GM19035 (cell line): ENCODE results near the gene PKD1.

Source experiments
- ATAC-seq: cut with Tn5 transposase; IDR thresholded peaks from one replicate; pipeline ENCODE4 v1.9.1; 2021; ENCODE audit not compliant: unreplicated experiment

Gene PKD1

GRCh38 chr16:2078691-2079090 is 57.0 kb downstream of the PKD1 start:
- no peak for ATAC-seq

- no peak for ATAC-seq
Observed at GRCh38 chr16:2078096-2078495, 57.6 kb downstream of the PKD1 start.

- ATAC-seq = no peak
Observed at GRCh38 chr16:2077696-2078095, 58.0 kb downstream of the PKD1 start.

- ATAC-seq = no peak
Observed at GRCh38 chr16:2077016-2077415, 58.7 kb downstream of the PKD1 start.

GRCh38 chr16:2076072-2076865 is 59.4 kb downstream of the PKD1 start:
- ATAC-seq = no peak

- no peak for ATAC-seq
Observed at GRCh38 chr16:2075631-2076030, 60.1 kb downstream of the PKD1 start.

GRCh38 chr16:2074071-2074470 is 61.6 kb downstream of the PKD1 start:
- ATAC-seq = no peak

- no peak for ATAC-seq
Observed at GRCh38 chr16:2072926-2073325, 62.8 kb downstream of the PKD1 start.

GRCh38 chr16:2071454-2072202 is 64.1 kb downstream of the PKD1 start:
- no peak for ATAC-seq

GRCh38 chr16:2070576-2071453 is 64.9 kb downstream of the PKD1 start:
- no peak for ATAC-seq

- no peak for ATAC-seq
Observed at GRCh38 chr16:2066139-2066538, 69.6 kb downstream of the PKD1 start.

- ATAC-seq = no peak
Observed at GRCh38 chr16:2064368-2064945, 71.2 kb downstream of the PKD1 start.

GRCh38 chr16:2063861-2064260 is 71.8 kb downstream of the PKD1 start:
- ATAC-seq = no peak

- no peak for ATAC-seq
Observed at GRCh38 chr16:2062801-2063200, 72.9 kb downstream of the PKD1 start.

- ATAC-seq = no peak
Observed at GRCh38 chr16:2061526-2061925, 74.2 kb downstream of the PKD1 start.

- ATAC-seq = no peak
Observed at GRCh38 chr16:2061023-2061422, 74.7 kb downstream of the PKD1 start.

- ATAC-seq = no peak
Observed at GRCh38 chr16:2060346-2060745, 75.4 kb downstream of the PKD1 start.

- no peak for ATAC-seq
Observed at GRCh38 chr16:2058872-2059271, 76.8 kb downstream of the PKD1 start.

GRCh38 chr16:2058420-2058819 is 77.3 kb downstream of the PKD1 start:
- ATAC-seq = no peak

- ATAC-seq = no peak
Observed at GRCh38 chr16:2057438-2057837, 78.3 kb downstream of the PKD1 start.
